ENCODE data around the gene CCDC88A. TPM values are rescaled to one million over a fixed set of nuclear protein-coding genes. Genes with fewer than 3 reads are reported as not detected.

Gene CCDC88A, protein sequence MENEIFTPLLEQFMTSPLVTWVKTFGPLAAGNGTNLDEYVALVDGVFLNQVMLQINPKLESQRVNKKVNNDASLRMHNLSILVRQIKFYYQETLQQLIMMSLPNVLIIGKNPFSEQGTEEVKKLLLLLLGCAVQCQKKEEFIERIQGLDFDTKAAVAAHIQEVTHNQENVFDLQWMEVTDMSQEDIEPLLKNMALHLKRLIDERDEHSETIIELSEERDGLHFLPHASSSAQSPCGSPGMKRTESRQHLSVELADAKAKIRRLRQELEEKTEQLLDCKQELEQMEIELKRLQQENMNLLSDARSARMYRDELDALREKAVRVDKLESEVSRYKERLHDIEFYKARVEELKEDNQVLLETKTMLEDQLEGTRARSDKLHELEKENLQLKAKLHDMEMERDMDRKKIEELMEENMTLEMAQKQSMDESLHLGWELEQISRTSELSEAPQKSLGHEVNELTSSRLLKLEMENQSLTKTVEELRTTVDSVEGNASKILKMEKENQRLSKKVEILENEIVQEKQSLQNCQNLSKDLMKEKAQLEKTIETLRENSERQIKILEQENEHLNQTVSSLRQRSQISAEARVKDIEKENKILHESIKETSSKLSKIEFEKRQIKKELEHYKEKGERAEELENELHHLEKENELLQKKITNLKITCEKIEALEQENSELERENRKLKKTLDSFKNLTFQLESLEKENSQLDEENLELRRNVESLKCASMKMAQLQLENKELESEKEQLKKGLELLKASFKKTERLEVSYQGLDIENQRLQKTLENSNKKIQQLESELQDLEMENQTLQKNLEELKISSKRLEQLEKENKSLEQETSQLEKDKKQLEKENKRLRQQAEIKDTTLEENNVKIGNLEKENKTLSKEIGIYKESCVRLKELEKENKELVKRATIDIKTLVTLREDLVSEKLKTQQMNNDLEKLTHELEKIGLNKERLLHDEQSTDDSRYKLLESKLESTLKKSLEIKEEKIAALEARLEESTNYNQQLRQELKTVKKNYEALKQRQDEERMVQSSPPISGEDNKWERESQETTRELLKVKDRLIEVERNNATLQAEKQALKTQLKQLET (N-terminal part only)
- total RNA-seq, result 20.5 and 23.5 TPM in 2 replicates

DNA sequence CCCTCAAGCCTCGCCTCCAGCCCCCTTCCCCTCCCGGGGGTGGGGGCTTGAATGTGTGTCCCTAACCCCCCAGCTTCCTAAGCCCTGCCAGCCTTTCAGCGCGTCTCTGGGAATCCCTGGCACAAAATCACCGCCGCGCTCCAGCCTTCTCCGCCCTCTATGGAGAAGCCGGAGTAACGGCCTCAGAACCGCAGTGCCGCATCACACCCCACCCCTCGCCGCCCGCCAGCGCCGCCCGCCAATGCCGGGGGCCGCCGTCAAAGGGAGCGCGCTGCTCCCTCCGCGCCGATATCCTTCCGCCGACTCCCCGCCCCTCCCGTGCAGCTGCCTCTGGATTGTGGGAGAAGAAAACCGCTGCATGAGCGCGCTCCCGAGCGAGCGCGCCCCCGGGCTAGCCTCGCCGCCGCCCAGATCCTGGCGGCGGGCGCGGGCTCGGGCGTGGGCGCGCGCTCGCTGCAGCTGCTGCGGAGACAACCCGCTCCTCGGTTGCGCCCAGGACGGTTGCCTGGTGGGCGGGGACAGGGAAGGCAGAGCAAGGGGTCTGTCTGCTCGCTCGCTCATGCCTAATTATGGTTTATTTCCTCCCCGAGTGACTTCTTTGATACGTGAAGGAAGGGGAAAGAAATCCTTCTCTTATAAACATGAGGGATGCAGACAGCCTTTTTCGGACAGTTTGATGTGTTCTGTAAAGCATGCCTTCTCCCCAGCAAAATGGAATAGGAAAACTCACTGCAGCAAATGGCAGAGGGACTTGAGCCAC, at the start of gene CCDC88A:
Gene CCDC88A, minus strand, starts transcription at position 178 of the 760 bp plus-strand sequence. CDS start 777 bp downstream, outside the sequence.

DNA sequence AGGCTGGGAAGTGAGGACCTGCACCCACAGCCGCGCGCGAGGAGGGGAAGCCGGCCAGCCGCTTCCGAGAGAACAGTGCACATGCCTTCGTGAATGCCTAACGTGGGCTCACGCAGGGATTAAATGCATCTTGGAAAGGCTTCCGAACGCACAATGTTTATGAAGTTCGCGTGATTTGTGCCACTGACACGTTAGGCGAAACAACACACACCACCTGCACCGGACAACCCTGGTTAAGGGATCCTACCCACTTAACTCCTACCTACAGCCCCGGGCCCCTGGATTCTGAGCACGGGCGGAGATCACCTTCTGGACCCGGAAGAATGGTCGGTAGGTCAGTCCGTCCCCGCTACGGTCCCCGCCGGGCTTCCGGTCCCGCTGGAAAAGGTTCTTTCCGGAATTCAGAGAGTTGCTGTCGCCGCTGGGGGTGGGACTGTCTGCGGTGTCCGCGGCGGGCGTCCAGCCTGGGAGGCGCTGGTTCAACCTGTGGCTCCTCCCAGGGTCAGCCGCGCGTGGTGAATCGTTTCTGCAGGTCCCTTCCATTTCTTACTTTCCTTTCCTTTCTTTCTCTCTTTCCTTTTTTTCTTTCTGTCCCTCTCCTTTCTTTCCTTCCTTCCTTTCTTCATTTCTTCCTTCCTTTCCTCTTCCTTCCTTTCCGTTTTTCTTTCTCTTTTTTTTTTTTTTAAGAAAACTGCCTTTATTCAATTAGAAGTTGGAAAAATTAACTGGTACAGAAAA, 150.6 kb downstream of the CCDC88A start, which contains the start of gene MTIF2:
Gene MTIF2, minus strand, starts transcription at position 325 of the 738 bp plus-strand sequence. CDS start 5,373 bp downstream, outside the sequence.

Other genes starting within 250 kb of the CCDC88A start
- 9.6 and 20.1 TPM in 2 replicates for gene CLHC1, start 187.6 kb downstream of the CCDC88A start, total RNA-seq
- gene RPS27A, start 187.2 kb downstream of the CCDC88A start, total RNA-seq, result 580 and 1,143 TPM in 2 replicates
- 81.7 and 101 TPM in 2 replicates for gene MTIF2, start 150.6 kb downstream of the CCDC88A start, total RNA-seq
- gene CFAP36, start 99.9 kb upstream of the CCDC88A start, total RNA-seq, result 15.5 and 23.6 TPM in 2 replicates
- 75.5 and 86.8 TPM in 2 replicates for gene PPP4R3B, start 197.8 kb upstream of the CCDC88A start, total RNA-seq